ENCODE data around the gene AFAP1L2. TPM values are rescaled to one million over a fixed set of nuclear protein-coding genes. Genes with fewer than 3 reads are reported as not detected.

The AFAP1L2 gene
- total and polyA plus RNA-seq, 7 experiments from 2014 or later = 0.56 to 3.0 (median 1.5) TPM

- Histone ChIP-seq H3K27ac (ENCODE audit: low read depth, low read length) (no peak overlapping the region), H3K4me1 (ENCODE audit: control insufficient read depth in 2 of 2, insufficient read depth in 2 of 2, low read length in 2 of 2) (no peaks in the 10 kb centered on the region), H3K27me3 (ENCODE audit: control insufficient read depth in 2 of 2, insufficient read depth in 2 of 2, low read length in 2 of 2) (no peaks in the 10 kb centered on the region), H3K36me3 (ENCODE audit: control insufficient read depth in 2 of 3, insufficient read depth in 3 of 3, low read length in 3 of 3) (no peaks in the 10 kb centered on the region), H3K4me3 (ENCODE audit: low read length) (no peak overlapping the region), H3K9me3 (ENCODE audit: control insufficient read depth in 2 of 3, low read length in 3 of 3) (no peaks in the 10 kb centered on the region)
- Mint-ChIP-seq H3K27ac (no peak overlapping the region), H3K9me3 (no peaks in the 10 kb centered on the region), H3K4me3 (no peak overlapping the region), H3K36me3 (no peaks in the 10 kb centered on the region), H3K4me1 (no peaks in the 10 kb centered on the region), H3K27me3 (peaks cover 0 to 20% (median 11%) of the 10 kb centered on the region in 5 donors)
- DNase-seq (no peak), ATAC-seq (peak; percentile 8)
- ChIA-PET POLR2A (no interaction called here), CTCF (no interaction called here)
- intact Hi-C loops (cut with micrococcal nuclease) = no loop called here
Observed at GRCh38 chr10:114278884-114279191, 125.5 kb downstream of the AFAP1L2 start.

GRCh38 chr10:114278140-114278883, 126.0 kb downstream of the AFAP1L2 start:
- no peaks in the 10 kb centered on the region for H3K27me3 ChIP-seq (ENCODE audit: control insufficient read depth in 2 of 2, insufficient read depth in 2 of 2, low read length in 2 of 2)
- no peak overlapping the region for H3K4me3 ChIP-seq (ENCODE audit: low read length)
- no peak overlapping the region for H3K27ac ChIP-seq (ENCODE audit: low read depth, low read length)
- ChIA-PET POLR2A (no interaction called here), CTCF (no interaction called here)
- Mint-ChIP-seq H3K4me1 (no peaks in the 10 kb centered on the region), H3K4me3 (no peak overlapping the region), H3K9me3 (no peaks in the 10 kb centered on the region), H3K27me3 (peaks cover 0 to 22% (median 14%) of the 10 kb centered on the region in 5 donors), H3K36me3 (no peaks in the 10 kb centered on the region), H3K27ac (no peak overlapping the region)
- intact Hi-C loops (cut with micrococcal nuclease) = no loop called here
- ATAC-seq (peak; percentile 22), DNase-seq (no peak)
- H3K9me3 ChIP-seq (ENCODE audit: control insufficient read depth in 2 of 3, low read length in 3 of 3) = no peaks in the 10 kb centered on the region
- no peaks in the 10 kb centered on the region for H3K4me1 ChIP-seq (ENCODE audit: control insufficient read depth in 2 of 2, insufficient read depth in 2 of 2, low read length in 2 of 2)
- H3K36me3 ChIP-seq (ENCODE audit: control insufficient read depth in 2 of 3, insufficient read depth in 3 of 3, low read length in 3 of 3) = no peaks in the 10 kb centered on the region

GRCh38 chr10:114276671-114277070, 127.6 kb downstream of the AFAP1L2 start:
- ChIA-PET CTCF (no interaction called here), POLR2A (no interaction called here)

GRCh38 chr10:114276066-114276465, 128.2 kb downstream of the AFAP1L2 start:
- ChIA-PET POLR2A (no interaction called here), CTCF (no interaction called here)
- Histone ChIP-seq H3K4me3 (ENCODE audit: low read length) (no peak overlapping the region), H3K4me1 (ENCODE audit: control insufficient read depth in 2 of 2, insufficient read depth in 2 of 2, low read length in 2 of 2) (no peaks in the 10 kb centered on the region), H3K36me3 (ENCODE audit: control insufficient read depth in 2 of 3, insufficient read depth in 3 of 3, low read length in 3 of 3) (no peaks in the 10 kb centered on the region), H3K9me3 (ENCODE audit: control insufficient read depth in 2 of 3, low read length in 3 of 3) (no peaks in the 10 kb centered on the region), H3K27ac (ENCODE audit: low read depth, low read length) (no peak overlapping the region), H3K27me3 (ENCODE audit: control insufficient read depth in 2 of 2, insufficient read depth in 2 of 2, low read length in 2 of 2) (no peaks in the 10 kb centered on the region)
- ATAC-seq (no peak), DNase-seq (no peak)
- Mint-ChIP-seq H3K36me3 (no peaks in the 10 kb centered on the region), H3K4me3 (no peak overlapping the region), H3K4me1 (no peaks in the 10 kb centered on the region), H3K27ac (no peak overlapping the region), H3K27me3 (peaks cover 5 to 22% (median 14%) of the 10 kb centered on the region in 5 donors), H3K9me3 (no peaks in the 10 kb centered on the region)
- intact Hi-C loops (cut with micrococcal nuclease) = no loop called here

More at GRCh38 chr10:114276671-114277070, 127.6 kb downstream of the AFAP1L2 start:
- Mint-ChIP-seq H3K4me3 (no peak overlapping the region), H3K9me3 (no peaks in the 10 kb centered on the region), H3K36me3 (no peaks in the 10 kb centered on the region), H3K27ac (no peak overlapping the region), H3K27me3 (peaks cover 5 to 22% (median 14%) of the 10 kb centered on the region in 5 donors), H3K4me1 (no peaks in the 10 kb centered on the region)
- H3K4me3 ChIP-seq (ENCODE audit: low read length) = no peak overlapping the region
- no peaks in the 10 kb centered on the region for H3K36me3 ChIP-seq (ENCODE audit: control insufficient read depth in 2 of 3, insufficient read depth in 3 of 3, low read length in 3 of 3)
- DNase-seq (no peak), ATAC-seq (no peak)
- H3K27ac ChIP-seq (ENCODE audit: low read depth, low read length) = no peak overlapping the region
- no peaks in the 10 kb centered on the region for H3K9me3 ChIP-seq (ENCODE audit: control insufficient read depth in 2 of 3, low read length in 3 of 3)
- no peaks in the 10 kb centered on the region for H3K4me1 ChIP-seq (ENCODE audit: control insufficient read depth in 2 of 2, insufficient read depth in 2 of 2, low read length in 2 of 2)
- intact Hi-C loops (cut with micrococcal nuclease) = no loop called here
- H3K27me3 ChIP-seq (ENCODE audit: control insufficient read depth in 2 of 2, insufficient read depth in 2 of 2, low read length in 2 of 2) = no peaks in the 10 kb centered on the region

- DNase-seq = no peak
- H3K9me3 Mint-ChIP-seq = no peaks in the 10 kb centered on the region
- ChIA-PET CTCF (no interaction called here), POLR2A (no interaction called here)
- Histone ChIP-seq H3K4me1 (ENCODE audit: control insufficient read depth in 2 of 2, insufficient read depth in 2 of 2, low read length in 2 of 2) (no peaks in the 10 kb centered on the region), H3K4me3 (ENCODE audit: low read length) (no peak overlapping the region), H3K36me3 (ENCODE audit: control insufficient read depth in 2 of 3, insufficient read depth in 3 of 3, low read length in 3 of 3) (no peaks in the 10 kb centered on the region), H3K9me3 (ENCODE audit: control insufficient read depth in 2 of 3, low read length in 3 of 3) (no peaks in the 10 kb centered on the region), H3K27ac (ENCODE audit: low read depth, low read length) (no peak overlapping the region), H3K27me3 (ENCODE audit: control insufficient read depth in 2 of 2, insufficient read depth in 2 of 2, low read length in 2 of 2) (no peaks in the 10 kb centered on the region)
- H3K27ac Mint-ChIP-seq = no peak overlapping the region
- intact Hi-C loops (cut with micrococcal nuclease) = no loop called here
- no peak for ATAC-seq
- no peaks in the 10 kb centered on the region for H3K36me3 Mint-ChIP-seq
- H3K4me3 Mint-ChIP-seq = no peak overlapping the region
- H3K4me1 Mint-ChIP-seq = no peaks in the 10 kb centered on the region
- H3K27me3 Mint-ChIP-seq = peaks cover 5 to 22% (median 14%) of the 10 kb centered on the region in 5 donors
Observed at GRCh38 chr10:114274616-114275453, 129.5 kb downstream of the AFAP1L2 start.

- no peaks in the 10 kb centered on the region for H3K36me3 ChIP-seq (ENCODE audit: control insufficient read depth in 2 of 3, insufficient read depth in 3 of 3, low read length in 3 of 3)
- ATAC-seq = no peak
- Mint-ChIP-seq H3K36me3 (no peaks in the 10 kb centered on the region), H3K4me1 (no peaks in the 10 kb centered on the region), H3K9me3 (no peaks in the 10 kb centered on the region), H3K4me3 (no peak overlapping the region), H3K27ac (no peak overlapping the region), H3K27me3 (peaks cover 5 to 22% (median 14%) of the 10 kb centered on the region in 5 donors)
- no peak overlapping the region for H3K27ac ChIP-seq (ENCODE audit: low read depth, low read length)
- H3K4me3 ChIP-seq (ENCODE audit: low read length) = no peak overlapping the region
- no peaks in the 10 kb centered on the region for H3K9me3 ChIP-seq (ENCODE audit: control insufficient read depth in 2 of 3, low read length in 3 of 3)
- DNase-seq = no peak
- no peaks in the 10 kb centered on the region for H3K4me1 ChIP-seq (ENCODE audit: control insufficient read depth in 2 of 2, insufficient read depth in 2 of 2, low read length in 2 of 2)
- intact Hi-C loops (cut with micrococcal nuclease) = no loop called here
- ChIA-PET CTCF (no interaction called here), POLR2A (no interaction called here)
- H3K27me3 ChIP-seq (ENCODE audit: control insufficient read depth in 2 of 2, insufficient read depth in 2 of 2, low read length in 2 of 2) = no peaks in the 10 kb centered on the region
Observed at GRCh38 chr10:114273910-114274309, 130.4 kb downstream of the AFAP1L2 start.

- H3K27me3 ChIP-seq (ENCODE audit: control insufficient read depth in 2 of 2, insufficient read depth in 2 of 2, low read length in 2 of 2) = no peaks in the 10 kb centered on the region
- H3K9me3 ChIP-seq (ENCODE audit: control insufficient read depth in 2 of 3, low read length in 3 of 3) = no peaks in the 10 kb centered on the region
- no peaks in the 10 kb centered on the region for H3K4me1 ChIP-seq (ENCODE audit: control insufficient read depth in 2 of 2, insufficient read depth in 2 of 2, low read length in 2 of 2)
- H3K4me3 ChIP-seq (ENCODE audit: low read length) = no peak overlapping the region
- H3K36me3 Mint-ChIP-seq = no peaks in the 10 kb centered on the region
- H3K9me3 Mint-ChIP-seq = no peaks in the 10 kb centered on the region
- H3K27ac Mint-ChIP-seq = no peak overlapping the region
- H3K4me3 Mint-ChIP-seq = no peak overlapping the region
- peaks cover 5 to 15% (median 14%) of the 10 kb centered on the region in 5 donors for H3K27me3 Mint-ChIP-seq
- intact Hi-C loops (cut with micrococcal nuclease) = no loop called here
- ATAC-seq (no peak), DNase-seq (no peak)
- CTCF ChIA-PET = no interaction called here
- no peaks in the 10 kb centered on the region for H3K4me1 Mint-ChIP-seq
- H3K36me3 ChIP-seq (ENCODE audit: control insufficient read depth in 2 of 3, insufficient read depth in 3 of 3, low read length in 3 of 3) = no peaks in the 10 kb centered on the region
- POLR2A ChIA-PET = no interaction called here
- no peak overlapping the region for H3K27ac ChIP-seq (ENCODE audit: low read depth, low read length)
Observed at GRCh38 chr10:114272696-114273095, 131.6 kb downstream of the AFAP1L2 start.
